HG03457 (cell line): ENCODE measurements around the gene SPINK5.

Source experiments
- ATAC-seq: cut with Tn5 transposase; IDR thresholded peaks from one replicate; pipeline ENCODE4 v1.9.1; 2021; ENCODE audit warnings: moderate number of reproducible peaks; ENCODE audit not compliant: unreplicated experiment

SPINK5 gene

DNA sequence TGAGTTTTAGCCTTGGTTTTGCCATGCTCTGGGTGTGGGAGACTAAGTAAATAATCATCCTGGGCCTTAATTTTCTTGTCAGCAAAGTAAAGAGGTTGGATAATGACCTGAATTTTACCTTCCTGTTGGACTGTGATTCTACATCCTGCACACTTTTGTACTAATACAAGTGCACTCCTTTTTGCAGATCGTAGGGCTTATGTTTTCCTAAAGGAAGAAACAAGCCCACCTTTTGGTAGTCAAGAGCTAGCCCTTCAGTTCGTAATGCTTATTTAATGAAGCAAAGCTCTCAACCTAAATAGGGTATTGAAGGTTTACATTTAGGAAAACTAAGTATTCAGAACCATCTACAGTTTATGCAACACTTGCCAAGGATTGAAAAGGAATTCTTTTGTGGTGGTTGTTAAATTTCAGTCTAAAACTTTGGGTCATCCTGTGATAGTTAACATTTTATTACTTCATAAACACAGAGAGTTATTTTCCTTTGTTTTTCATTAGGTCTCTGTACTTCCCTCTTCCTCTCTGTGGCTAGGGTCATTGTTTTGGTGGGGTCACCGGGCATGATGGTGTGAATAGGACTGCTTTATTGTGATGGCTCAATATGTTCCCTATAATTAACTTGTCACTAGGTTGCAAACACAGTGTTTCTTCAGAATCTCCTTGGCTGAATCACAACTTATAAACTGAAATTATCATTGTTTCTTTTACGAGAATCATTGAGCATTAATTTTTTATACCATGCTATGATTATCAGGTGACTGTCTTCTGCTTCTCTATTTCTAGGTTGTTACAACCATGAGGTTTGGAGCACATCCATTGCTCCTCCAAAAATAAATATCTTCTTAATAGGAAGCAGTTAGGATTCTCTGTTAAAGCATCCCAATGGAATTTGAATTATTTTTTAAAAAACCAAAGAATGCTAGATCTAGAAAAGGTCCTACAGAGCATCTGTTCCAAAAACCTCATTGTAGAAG is 28.5 kb downstream of the SPINK5 start:
- ATAC-seq: no peak

GRCh38 chr5:148094336-148094735 is 30.6 kb downstream of the SPINK5 start:
- ATAC-seq: no peak

- ATAC-seq: no peak
Observed at GRCh38 chr5:148104226-148104625, 40.4 kb downstream of the SPINK5 start.

GRCh38 chr5:148107608-148108007 is 43.8 kb downstream of the SPINK5 start:
- no peak for ATAC-seq

DNA sequence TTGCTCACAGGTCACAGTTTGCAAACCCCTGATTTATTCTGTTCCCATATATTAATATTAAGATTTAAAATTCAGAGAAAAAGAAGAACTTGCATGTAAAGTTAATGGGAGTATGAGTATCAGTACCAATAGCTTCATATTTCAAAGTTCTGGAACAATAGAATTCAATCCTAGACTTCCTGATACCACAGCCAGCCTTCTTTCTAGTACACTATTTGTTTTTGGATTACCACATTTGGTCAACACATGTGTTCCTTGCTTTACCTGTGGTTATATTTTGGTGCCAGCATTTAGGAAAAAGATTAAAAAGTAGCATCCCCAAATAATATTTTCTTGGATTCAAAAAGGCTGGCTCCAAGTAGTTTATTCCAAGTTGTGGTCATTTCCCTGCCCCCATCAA is 49.5 kb downstream of the SPINK5 start:
- no peak for ATAC-seq

DNA sequence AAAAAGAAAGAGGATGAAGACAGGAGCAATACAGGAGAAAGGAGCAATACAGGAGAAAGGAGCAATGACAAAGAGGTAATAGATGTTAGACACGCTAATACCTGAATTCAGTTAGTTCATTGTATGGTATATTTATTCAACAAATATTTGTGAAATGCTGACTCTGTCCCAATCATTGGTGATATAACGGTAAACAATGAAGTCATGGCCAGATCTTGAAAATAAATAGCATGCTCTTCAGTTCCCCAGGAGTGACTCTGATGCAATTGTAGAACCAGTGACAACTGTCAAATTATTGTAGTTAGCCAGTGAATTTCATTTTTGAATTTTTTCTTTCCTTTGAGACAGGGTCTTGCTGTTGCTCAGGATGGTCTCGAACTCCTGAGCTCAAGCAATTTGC is 56.5 kb downstream of the SPINK5 start:
- no peak for ATAC-seq

GRCh38 chr5:148125641-148126040 is 61.9 kb downstream of the SPINK5 start:
- no peak for ATAC-seq

GRCh38 chr5:148135091-148136048 is 71.6 kb downstream of the SPINK5 start:
- ATAC-seq: no peak

- ATAC-seq: no peak
Observed at GRCh38 chr5:148140846-148141245, 77.1 kb downstream of the SPINK5 start.

- no peak for ATAC-seq
Observed at GRCh38 chr5:148141645-148142044, 77.9 kb downstream of the SPINK5 start.

GRCh38 chr5:148145916-148146315 is 82.1 kb downstream of the SPINK5 start:
- no peak for ATAC-seq

- ATAC-seq: no peak
Observed at GRCh38 chr5:148146487-148146886, 82.7 kb downstream of the SPINK5 start.

DNA sequence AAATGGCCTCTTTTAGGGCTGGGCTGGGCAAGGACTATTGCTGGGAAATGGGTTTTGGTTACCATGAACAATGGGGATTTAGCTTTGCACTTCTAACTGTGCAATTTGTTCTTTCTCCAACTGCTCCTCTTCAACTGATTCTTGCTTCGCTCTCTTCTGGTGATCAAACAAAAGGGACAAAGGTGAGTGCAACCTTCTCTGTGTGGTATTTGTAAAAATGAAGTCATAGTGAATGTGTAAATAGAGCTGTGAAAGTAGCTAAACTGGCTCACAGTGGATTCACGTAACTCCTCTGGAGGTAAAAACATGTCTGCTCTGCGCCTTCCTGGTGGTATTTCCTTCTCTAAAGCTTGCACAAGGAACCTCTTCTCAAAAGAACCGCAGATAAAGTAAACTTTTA is 83.6 kb downstream of the SPINK5 start:
- ATAC-seq: no peak

DNA sequence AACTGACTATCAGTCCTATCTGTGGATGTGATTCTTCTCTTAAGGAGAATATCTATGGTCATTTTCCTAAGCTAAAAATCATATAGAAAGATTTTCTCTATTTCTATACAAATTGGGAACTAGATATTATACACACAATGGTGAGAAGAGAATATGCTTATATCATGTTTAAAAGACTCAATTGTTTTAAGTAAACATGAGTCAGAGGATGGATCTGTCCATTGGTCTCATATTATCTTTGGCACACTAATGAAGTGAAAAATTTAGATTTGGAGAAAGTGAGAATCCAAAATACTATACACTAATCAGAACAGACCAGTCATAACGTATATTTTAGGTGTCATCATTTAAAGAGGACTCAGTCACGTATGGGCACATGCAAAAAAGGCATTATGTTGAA is 88.1 kb downstream of the SPINK5 start:
- ATAC-seq: no peak

GRCh38 chr5:148152781-148153180 is 89.0 kb downstream of the SPINK5 start:
- ATAC-seq: no peak

- no peak for ATAC-seq
Observed at GRCh38 chr5:148156609-148157008, 92.8 kb downstream of the SPINK5 start.

DNA sequence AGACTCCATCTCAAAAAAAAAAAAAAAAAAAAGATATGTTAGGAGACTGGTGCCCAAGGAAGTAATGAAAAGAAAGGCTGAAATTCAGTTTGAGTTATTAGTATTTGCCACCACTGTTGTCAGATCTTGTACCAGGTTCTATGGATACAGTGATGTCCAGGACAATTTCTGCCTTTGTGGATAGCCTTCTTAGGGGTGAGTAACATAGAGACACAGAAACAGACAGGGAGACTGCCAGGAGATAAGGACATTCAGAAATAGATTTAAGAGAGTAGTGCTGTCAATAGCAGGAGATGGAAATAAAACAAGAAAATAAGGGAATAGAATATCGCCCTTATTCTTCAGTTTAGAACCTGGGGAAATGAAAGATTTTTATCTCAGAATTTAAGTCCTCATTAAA is 98.3 kb downstream of the SPINK5 start:
- no peak for ATAC-seq

- no peak for ATAC-seq
Observed at GRCh38 chr5:148163345-148163744, 99.6 kb downstream of the SPINK5 start.

- no peak for ATAC-seq
Observed at GRCh38 chr5:148166550-148167283, 102.9 kb downstream of the SPINK5 start.

- ATAC-seq: no peak
Observed at GRCh38 chr5:148168246-148168645, 104.5 kb downstream of the SPINK5 start, which contains the start of gene SPINK14. SPINK14 (plus strand) TSS chr5:148168546; CDS start chr5:148169733, 1,187 bp downstream.

GRCh38 chr5:148172377-148172776 is 108.6 kb downstream of the SPINK5 start:
- no peak for ATAC-seq
